HG02588 (cell line): Measurements from ENCODE around the gene GAREM1.

Experiments
- ATAC-seq: cut with Tn5 transposase; IDR thresholded peaks from one replicate; pipeline ENCODE4 v1.9.1; 2021; ENCODE audit warnings: mild to moderate bottlenecking, moderate library complexity; ENCODE audit not compliant: unreplicated experiment

The GAREM1 gene

GRCh38 chr18:32425466-32425865 is 45.2 kb downstream of the GAREM1 start:
- no peak for ATAC-seq

- no peak for ATAC-seq
These were observed 46.0 kb downstream of the GAREM1 start for GRCh38 chr18:32424696-32425095.

- no peak for ATAC-seq
These were observed 47.5 kb downstream of the GAREM1 start for GRCh38 chr18:32422978-32423740.

- ATAC-seq, result no peak
These were observed 48.5 kb downstream of the GAREM1 start for GRCh38 chr18:32422201-32422600.

- ATAC-seq, result no peak
These were observed 50.5 kb downstream of the GAREM1 start for GRCh38 chr18:32420084-32420750.

- ATAC-seq, result no peak
These were observed 52.5 kb downstream of the GAREM1 start for GRCh38 chr18:32418148-32418547.

- no peak for ATAC-seq
These were observed 65.1 kb downstream of the GAREM1 start for GRCh38 chr18:32405588-32405987.

GRCh38 chr18:32401621-32402020 is 69.1 kb downstream of the GAREM1 start:
- ATAC-seq, result no peak

- ATAC-seq, result no peak
These were observed 77.3 kb downstream of the GAREM1 start for GRCh38 chr18:32393407-32393806.

- ATAC-seq, result no peak
These were observed 79.6 kb downstream of the GAREM1 start for GRCh38 chr18:32391126-32391525.

- ATAC-seq, result no peak
These were observed 80.8 kb downstream of the GAREM1 start for GRCh38 chr18:32389858-32390257.

- no peak for ATAC-seq
These were observed 81.5 kb downstream of the GAREM1 start for GRCh38 chr18:32389191-32389590.

- no peak for ATAC-seq
These were observed 84.2 kb downstream of the GAREM1 start for GRCh38 chr18:32386471-32386870.

GRCh38 chr18:32383050-32383819 is 87.4 kb downstream of the GAREM1 start:
- ATAC-seq, result no peak

GRCh38 chr18:32381761-32382160 is 88.9 kb downstream of the GAREM1 start:
- no peak for ATAC-seq

GRCh38 chr18:32380559-32380958 is 90.1 kb downstream of the GAREM1 start:
- no peak for ATAC-seq

- ATAC-seq, result no peak
These were observed 90.8 kb downstream of the GAREM1 start for GRCh38 chr18:32379891-32380290.

- no peak for ATAC-seq
These were observed 92.0 kb downstream of the GAREM1 start for GRCh38 chr18:32378705-32379104.

GRCh38 chr18:32373995-32374394 is 96.7 kb downstream of the GAREM1 start:
- no peak for ATAC-seq

- ATAC-seq, result no peak
These were observed 97.2 kb downstream of the GAREM1 start for GRCh38 chr18:32373505-32373904.

GRCh38 chr18:32372381-32373061 is 98.2 kb downstream of the GAREM1 start:
- ATAC-seq, result no peak
